Mesendoderm (in vitro differentiated cells): Measurements from ENCODE around the gene C2CD4A.

Experiments used
- DNase-seq: peaks from one replicate; pipeline ENCODE4 v3.0.0; 2013
- H2AK5ac ChIP-seq: 2 replicates; pipeline ENCODE4 v1.6.1; 2013; ENCODE audit warnings: low read length, inconsistent platforms
- H2BK120ac ChIP-seq: 2 replicates; pipeline ENCODE4 v1.6.1; 2013; ENCODE audit warnings: low read depth, mild to moderate bottlenecking, low read length, moderate library complexity, mixed read lengths
- H2BK15ac ChIP-seq: replicated peaks from 2 replicates; pipeline ENCODE4 v1.6.1; 2013; ENCODE audit warnings: low read depth, mild to moderate bottlenecking, moderate library complexity
- H2BK5ac ChIP-seq: 2 replicates; pipeline ENCODE4 v1.6.1; 2013; ENCODE audit warnings: low read length, inconsistent platforms
- H3K18ac ChIP-seq: 2 replicates; pipeline ENCODE4 v1.6.1; 2013; ENCODE audit warnings: mild to moderate bottlenecking, low read length, mixed read lengths
- H3K23ac ChIP-seq: one replicate; pipeline ENCODE4 v1.6.1; 2013; ENCODE audit warnings: low read length
- H3K27ac ChIP-seq: 2 replicates; pipeline ENCODE4 v1.5.1; 2013; ENCODE audit warnings: low read depth, mild to moderate bottlenecking, inconsistent platforms, low read length, moderate library complexity
- H3K27me3 ChIP-seq: 2 replicates; pipeline ENCODE4 v1.6.1; 2013; ENCODE audit warnings: low read length, control low read depth, mild to moderate bottlenecking, inconsistent platforms; ENCODE audit not compliant: insufficient read depth, poor library complexity
- H3K36me3 ChIP-seq: 2 replicates; pipeline ENCODE4 v1.6.1; 2013; ENCODE audit warnings: low read length, inconsistent platforms; ENCODE audit not compliant: control insufficient read depth, insufficient read depth
- H3K4ac ChIP-seq: one replicate; pipeline ENCODE4 v1.6.1; 2013; ENCODE audit warnings: low read depth, mild to moderate bottlenecking, low read length, moderate library complexity
- H3K4me1 ChIP-seq: 2 replicates; pipeline ENCODE4 v1.6.1; 2013; ENCODE audit warnings: low read depth, low read length, inconsistent platforms; ENCODE audit not compliant: control insufficient read depth
- H3K4me2 ChIP-seq: 2 replicates; pipeline ENCODE4 v1.6.1; 2013; ENCODE audit warnings: low read length
- H3K4me3 ChIP-seq: 2 replicates; pipeline ENCODE4 v1.5.1; 2013; ENCODE audit warnings: mild to moderate bottlenecking, low read length
- H3K56ac ChIP-seq: one replicate; pipeline ENCODE4 v1.6.1; 2013; ENCODE audit warnings: low read length
- H3K79me1 ChIP-seq: 2 replicates; pipeline ENCODE4 v1.6.1; 2013; ENCODE audit warnings: low read length, inconsistent platforms
- H3K79me2 ChIP-seq: 2 replicates; pipeline ENCODE4 v1.6.1; 2013; ENCODE audit warnings: mild to moderate bottlenecking, low read length; ENCODE audit not compliant: control insufficient read depth, insufficient read depth
- H3K9ac ChIP-seq: 2 replicates; pipeline ENCODE4 v1.6.1; 2013; ENCODE audit warnings: low read length, inconsistent platforms
- H4K5ac ChIP-seq: one replicate; pipeline ENCODE4 v1.6.1; 2013; ENCODE audit warnings: low read length
- H4K8ac ChIP-seq: one replicate; pipeline ENCODE4 v1.6.1; 2013; ENCODE audit warnings: low read depth, mild to moderate bottlenecking, control low read depth, low read length, moderate library complexity
- WGBS: extraction: QIAGEN DNeasy Blood & Tissue Kit; methylation state at CpG from one replicate; pipeline ENCODE4 v1.1.7; 2013; ENCODE audit warnings: low lambda C conversion rate, missing lambda C conversion rate; ENCODE audit not compliant: insufficient coverage; ENCODE audit errors: extremely low coverage; 5-methylcytosine and 5-hydroxymethylcytosine counted together

C2CD4A gene

DNA sequence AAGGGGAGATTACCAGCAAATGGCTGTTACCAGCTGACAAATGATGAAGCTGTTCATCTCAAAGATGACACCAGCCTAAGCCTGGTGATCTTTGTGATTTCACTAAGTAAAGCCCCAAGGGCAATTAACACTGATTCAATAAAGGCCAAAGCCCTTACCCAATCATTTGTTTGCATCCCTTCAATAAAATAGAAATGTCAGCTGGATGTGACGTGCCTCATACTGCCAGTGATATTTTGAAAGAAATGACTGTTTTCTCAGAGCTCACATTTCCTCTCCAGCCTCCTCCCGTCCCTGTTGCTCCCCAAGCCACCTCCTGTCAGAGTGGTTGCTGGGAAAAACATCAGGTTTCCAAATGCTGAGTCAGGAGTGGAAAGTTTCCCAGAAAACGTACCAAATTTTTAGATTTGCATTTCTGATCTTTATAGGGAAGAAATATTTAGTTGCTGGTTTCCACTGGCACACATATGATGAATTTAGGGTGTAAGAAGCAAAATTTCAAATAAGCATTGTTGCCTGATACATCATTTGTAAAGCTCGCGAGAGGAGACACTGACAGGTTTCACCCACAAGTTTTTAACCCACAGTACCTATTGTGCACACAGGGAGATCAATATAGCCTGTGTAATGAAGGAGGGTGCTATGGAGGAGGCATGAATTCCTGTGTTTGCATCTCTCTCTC, 21.0 kb downstream of the C2CD4A start:
- H3K79me2 ChIP-seq: no peaks in the 10 kb centered on the region
- H3K27me3 ChIP-seq: no peaks in the 10 kb centered on the region
- H4K8ac ChIP-seq: no peak overlapping the region
- no peak overlapping the region for H3K23ac ChIP-seq
- H2BK15ac ChIP-seq: no peak overlapping the region
- H2BK120ac ChIP-seq: no peak overlapping the region
- H3K18ac ChIP-seq: no peak overlapping the region
- H3K4me3 ChIP-seq: no peak overlapping the region
- no peaks in the 10 kb centered on the region for H3K4me1 ChIP-seq
- H3K36me3 ChIP-seq: no peaks in the 10 kb centered on the region
- H3K27ac ChIP-seq: no peak overlapping the region
- H3K4me2 ChIP-seq: no peak overlapping the region
- H3K56ac ChIP-seq: no peak overlapping the region
- H3K4ac ChIP-seq: no peak overlapping the region
- WGBS: no CpG with 5 or more reads among the region's 5 CpGs
- DNase-seq: no peak
- H3K9ac ChIP-seq: no peak overlapping the region
- H4K5ac ChIP-seq: no peak overlapping the region
- no peaks in the 10 kb centered on the region for H3K79me1 ChIP-seq
- H2AK5ac ChIP-seq: no peak overlapping the region
- H2BK5ac ChIP-seq: no peak overlapping the region

DNA sequence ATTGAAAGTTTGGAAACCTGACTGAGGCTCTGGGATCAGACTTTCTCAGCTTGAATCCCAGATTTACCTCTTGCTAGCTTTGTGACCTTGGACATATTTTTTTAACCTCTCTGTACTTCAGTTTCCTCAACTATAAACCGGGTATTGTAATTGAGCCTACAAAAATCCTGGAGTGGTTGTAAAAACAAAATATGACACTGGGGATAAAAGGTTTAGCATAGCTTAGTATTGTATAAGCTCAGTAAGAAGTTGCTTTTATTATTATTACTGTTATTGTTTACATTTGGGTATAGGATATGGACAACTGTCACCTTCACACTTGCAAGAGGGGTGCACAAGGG, 21.5 kb downstream of the C2CD4A start:
- H3K18ac ChIP-seq: no peak overlapping the region
- no peak for DNase-seq
- no peak overlapping the region for H3K27ac ChIP-seq
- no peaks in the 10 kb centered on the region for H3K79me2 ChIP-seq
- H3K79me1 ChIP-seq: no peaks in the 10 kb centered on the region
- H4K5ac ChIP-seq: no peak overlapping the region
- no peaks in the 10 kb centered on the region for H3K4me1 ChIP-seq
- H4K8ac ChIP-seq: no peak overlapping the region
- no peak overlapping the region for H2AK5ac ChIP-seq
- no peak overlapping the region for H2BK15ac ChIP-seq
- no CpG with 5 or more reads among the region's 1 CpG for WGBS
- H3K4me3 ChIP-seq: no peak overlapping the region
- no peak overlapping the region for H3K4me2 ChIP-seq
- H2BK5ac ChIP-seq: no peak overlapping the region
- H3K23ac ChIP-seq: no peak overlapping the region
- H3K9ac ChIP-seq: no peak overlapping the region
- H3K36me3 ChIP-seq: no peaks in the 10 kb centered on the region
- no peak overlapping the region for H3K4ac ChIP-seq
- no peak overlapping the region for H2BK120ac ChIP-seq
- H3K27me3 ChIP-seq: no peaks in the 10 kb centered on the region
- no peak overlapping the region for H3K56ac ChIP-seq

DNA sequence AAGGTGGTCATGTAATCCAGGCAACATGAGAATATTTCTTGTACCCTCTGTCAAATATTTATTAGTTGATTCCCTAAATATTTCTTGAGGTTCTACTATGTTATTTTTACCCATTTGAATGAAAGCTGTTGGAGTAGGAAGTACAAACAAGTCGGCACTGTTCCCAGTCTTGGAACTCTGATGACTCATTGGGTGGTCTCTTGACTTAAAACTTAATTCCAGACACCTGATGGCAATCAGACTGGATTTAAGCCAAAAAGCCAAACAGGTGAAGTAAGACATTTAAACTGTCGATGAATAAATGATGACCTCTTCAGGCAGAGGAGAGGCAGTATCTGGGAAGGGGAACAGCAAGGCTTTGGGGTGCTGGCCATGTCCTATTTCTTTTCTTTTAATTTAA, 22.8 kb downstream of the C2CD4A start:
- Histone ChIP-seq H3K56ac (no peak overlapping the region), H3K79me1 (no peaks in the 10 kb centered on the region), H2BK15ac (no peak overlapping the region), H3K27me3 (no peaks in the 10 kb centered on the region), H4K5ac (no peak overlapping the region), H3K18ac (no peak overlapping the region), H2BK120ac (no peak overlapping the region), H3K4me1 (no peaks in the 10 kb centered on the region), H2AK5ac (no peak overlapping the region), H3K4me3 (no peak overlapping the region), H4K8ac (no peak overlapping the region), H3K9ac (no peak overlapping the region), H3K4ac (no peak overlapping the region), H3K27ac (no peak overlapping the region), H3K79me2 (no peaks in the 10 kb centered on the region), H3K23ac (no peak overlapping the region), H3K4me2 (no peak overlapping the region), H3K36me3 (no peaks in the 10 kb centered on the region), H2BK5ac (no peak overlapping the region)
- WGBS: no CpG with 5 or more reads among the region's 2 CpGs
- DNase-seq: no peak

DNA sequence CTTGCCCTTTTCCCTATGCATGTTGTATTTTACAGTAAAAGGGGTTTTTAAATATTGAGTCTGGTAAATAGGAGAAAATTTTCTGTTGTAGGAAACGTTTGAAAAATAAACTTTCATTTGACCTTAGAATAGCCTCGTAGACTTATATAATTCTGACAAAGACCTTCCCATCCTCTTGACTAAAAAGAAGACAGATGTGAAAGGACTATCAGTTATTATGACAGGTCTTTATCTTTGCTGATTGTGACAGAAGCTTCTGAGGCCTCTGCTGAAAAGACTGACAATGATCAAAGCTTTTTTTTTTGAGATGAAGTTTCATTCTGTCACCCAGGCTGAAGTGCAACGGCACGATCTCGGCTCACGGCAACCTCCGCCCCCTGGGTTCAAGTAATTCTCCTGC, 24.2 kb downstream of the C2CD4A start:
- H3K56ac ChIP-seq: no peak overlapping the region
- H3K79me2 ChIP-seq: no peaks in the 10 kb centered on the region
- no peak overlapping the region for H3K23ac ChIP-seq
- no peak overlapping the region for H2AK5ac ChIP-seq
- WGBS: no CpG with 5 or more reads among the region's 7 CpGs
- no peak overlapping the region for H3K4ac ChIP-seq
- no peaks in the 10 kb centered on the region for H3K79me1 ChIP-seq
- no peaks in the 10 kb centered on the region for H3K36me3 ChIP-seq
- no peaks in the 10 kb centered on the region for H3K27me3 ChIP-seq
- no peak overlapping the region for H3K9ac ChIP-seq
- H3K27ac ChIP-seq: no peak overlapping the region
- no peak overlapping the region for H2BK5ac ChIP-seq
- H2BK15ac ChIP-seq: no peak overlapping the region
- no peak overlapping the region for H4K8ac ChIP-seq
- no peak overlapping the region for H4K5ac ChIP-seq
- no peak overlapping the region for H3K4me3 ChIP-seq
- DNase-seq: no peak
- no peaks in the 10 kb centered on the region for H3K4me1 ChIP-seq
- no peak overlapping the region for H2BK120ac ChIP-seq
- H3K4me2 ChIP-seq: no peak overlapping the region
- H3K18ac ChIP-seq: no peak overlapping the region

DNA sequence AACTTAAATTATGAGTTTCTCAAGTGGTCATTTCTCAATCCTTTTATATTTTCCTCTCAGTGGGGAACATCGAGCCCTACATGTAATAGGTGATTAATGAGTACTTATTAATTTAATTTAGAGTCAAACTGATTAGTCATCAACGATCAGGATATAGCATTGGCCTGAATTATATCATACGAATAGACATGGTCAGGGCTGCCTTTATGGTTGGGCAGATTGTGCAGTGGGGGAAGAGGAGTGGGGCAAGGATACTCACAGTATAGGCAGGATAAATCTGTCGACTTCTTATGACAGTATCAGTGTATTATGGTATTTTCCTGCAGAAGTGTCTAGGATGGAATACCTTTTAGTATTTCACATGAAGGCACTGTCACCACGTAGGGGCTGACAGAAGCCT, 27.0 kb downstream of the C2CD4A start:
- no peak overlapping the region for H3K23ac ChIP-seq
- H3K4me3 ChIP-seq: no peak overlapping the region
- no peaks in the 10 kb centered on the region for H3K27me3 ChIP-seq
- H3K18ac ChIP-seq: no peak overlapping the region
- no peaks in the 10 kb centered on the region for H3K79me1 ChIP-seq
- no peak overlapping the region for H3K27ac ChIP-seq
- no peak overlapping the region for H3K9ac ChIP-seq
- no CpG with 5 or more reads among the region's 5 CpGs for WGBS
- no peaks in the 10 kb centered on the region for H3K79me2 ChIP-seq
- no peak overlapping the region for H3K4me2 ChIP-seq
- H2BK15ac ChIP-seq: no peak overlapping the region
- H3K36me3 ChIP-seq: no peaks in the 10 kb centered on the region
- no peak overlapping the region for H2BK120ac ChIP-seq
- no peak for DNase-seq
- H2BK5ac ChIP-seq: no peak overlapping the region
- H2AK5ac ChIP-seq: no peak overlapping the region
- H3K56ac ChIP-seq: no peak overlapping the region
- H3K4me1 ChIP-seq: no peaks in the 10 kb centered on the region
- no peak overlapping the region for H4K5ac ChIP-seq
- H4K8ac ChIP-seq: no peak overlapping the region
- no peak overlapping the region for H3K4ac ChIP-seq

DNA sequence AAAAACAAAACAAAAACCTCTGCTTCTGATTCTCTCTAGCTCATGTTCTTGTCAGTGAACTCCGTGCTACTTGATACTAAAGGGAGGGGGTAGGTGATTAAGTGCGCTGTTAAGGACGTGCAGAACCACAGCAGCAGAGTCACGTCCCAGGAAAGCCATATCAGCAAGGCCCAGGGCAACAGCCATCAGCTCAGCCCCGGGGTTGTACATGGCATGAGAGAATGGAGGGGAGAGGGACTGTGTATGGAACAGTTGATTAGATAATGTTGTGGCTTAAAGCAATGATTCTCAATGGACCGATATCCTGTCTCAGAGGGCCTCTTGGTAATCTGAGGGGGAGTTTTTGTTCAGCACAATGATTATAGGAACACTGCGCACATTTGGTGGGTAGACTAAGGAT, 27.6 kb downstream of the C2CD4A start:
- no peaks in the 10 kb centered on the region for H3K79me2 ChIP-seq
- peaks cover 2% of the 10 kb centered on the region for H3K27me3 ChIP-seq
- no peak overlapping the region for H3K27ac ChIP-seq
- DNase-seq: no peak
- H3K18ac ChIP-seq: no peak overlapping the region
- no peak overlapping the region for H4K5ac ChIP-seq
- no peak overlapping the region for H3K9ac ChIP-seq
- no peak overlapping the region for H4K8ac ChIP-seq
- no peak overlapping the region for H2BK120ac ChIP-seq
- no peak overlapping the region for H3K56ac ChIP-seq
- no peak overlapping the region for H2AK5ac ChIP-seq
- no peaks in the 10 kb centered on the region for H3K4me1 ChIP-seq
- no peak overlapping the region for H3K4ac ChIP-seq
- no peaks in the 10 kb centered on the region for H3K79me1 ChIP-seq
- no peak overlapping the region for H3K23ac ChIP-seq
- no CpG with 5 or more reads among the region's 7 CpGs for WGBS
- no peaks in the 10 kb centered on the region for H3K36me3 ChIP-seq
- H3K4me2 ChIP-seq: no peak overlapping the region
- no peak overlapping the region for H2BK15ac ChIP-seq
- no peak overlapping the region for H2BK5ac ChIP-seq
- H3K4me3 ChIP-seq: no peak overlapping the region
